ENCODE results near the gene ZNF74.
"Not testable (repeated sequence)": the region's sequence is repeated elsewhere in the genome, so short reads cannot be mapped to it uniquely, and the experiment has no call there.

ZNF74 gene

GRCh38 chr22:20393705-20394476, at the start of gene ZNF74:
TSS of gene ZNF74 (plus strand) at chr22:20394151. CDS start at chr22:20394629, 478 bp downstream.
- peak; percentile 85 for DNase-seq (ENCODE audit: low spot score)

GRCh38 chr22:20346553-20346952, 47.4 kb upstream of the ZNF74 start:
- DNase-seq (ENCODE audit: low spot score): not testable (repeated sequence)

- DNase-seq (ENCODE audit: low spot score): not testable (repeated sequence)
Measured at GRCh38 chr22:20352536-20352935, 41.4 kb upstream of the ZNF74 start.

- no peak for DNase-seq (ENCODE audit: low spot score)
Measured at GRCh38 chr22:20354238-20354975, 39.5 kb upstream of the ZNF74 start.

- DNase-seq (ENCODE audit: low spot score): not testable (repeated sequence)
Measured at GRCh38 chr22:20355939-20356636, 37.9 kb upstream of the ZNF74 start.

DNA sequence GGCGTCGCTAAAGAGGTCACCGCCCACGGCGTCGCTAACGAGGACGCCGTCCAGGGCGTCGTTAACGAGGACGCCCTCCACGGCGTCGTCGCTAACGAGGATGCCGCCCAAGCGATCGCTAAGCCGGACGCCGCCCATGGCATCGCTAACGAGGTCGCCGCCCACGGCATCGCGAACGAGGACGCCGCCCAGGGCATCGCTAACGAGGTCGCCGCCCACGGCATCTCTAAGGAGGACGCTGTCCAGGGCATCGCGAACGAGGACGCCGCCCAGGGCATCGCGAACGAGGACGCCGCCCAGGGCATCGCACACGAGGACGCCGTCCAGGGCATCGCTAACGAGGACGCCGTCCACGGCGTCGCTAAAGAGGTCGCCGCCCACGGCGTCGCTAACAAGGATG, 37.0 kb upstream of the ZNF74 start:
- DNase-seq (ENCODE audit: low spot score): not testable (repeated sequence)

GRCh38 chr22:20357967-20358366, 36.0 kb upstream of the ZNF74 start:
- DNase-seq (ENCODE audit: low spot score): not testable (repeated sequence)

DNA sequence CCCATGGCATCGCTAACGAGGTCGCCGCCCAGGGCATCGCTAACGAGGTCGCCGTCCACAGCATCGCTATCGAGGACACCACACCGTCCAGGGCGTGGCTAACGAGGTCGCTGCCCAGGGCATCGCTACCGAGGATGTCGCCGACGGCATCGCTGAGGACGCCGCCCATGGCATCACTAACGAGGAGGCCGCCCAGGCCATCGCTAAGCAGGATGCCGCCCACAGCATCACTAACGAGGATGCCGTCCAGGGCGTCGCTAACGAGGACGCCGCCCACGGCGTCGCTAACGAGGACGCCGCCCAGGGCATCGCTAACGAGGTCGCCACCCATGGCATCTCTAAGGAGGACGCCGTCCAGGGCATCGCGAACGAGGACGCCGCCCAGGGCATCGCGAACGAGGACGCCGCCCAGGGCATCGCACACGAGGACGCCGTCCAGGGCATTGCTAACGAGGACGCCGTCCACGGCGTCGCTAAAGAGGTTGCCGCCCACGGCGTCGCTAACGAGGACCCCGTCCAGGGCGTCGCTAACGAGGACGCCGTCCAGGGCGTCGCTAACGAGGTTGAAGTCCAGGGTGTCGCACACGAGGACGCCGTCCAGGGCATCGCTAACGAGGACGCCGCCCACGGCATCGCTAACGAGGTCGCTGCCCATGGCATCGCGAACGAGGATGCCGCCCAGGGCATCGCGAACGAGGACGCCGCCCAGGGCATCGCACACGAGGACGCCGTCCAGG, 35.3 kb upstream of the ZNF74 start:
- DNase-seq (ENCODE audit: low spot score): not testable (repeated sequence)

DNA sequence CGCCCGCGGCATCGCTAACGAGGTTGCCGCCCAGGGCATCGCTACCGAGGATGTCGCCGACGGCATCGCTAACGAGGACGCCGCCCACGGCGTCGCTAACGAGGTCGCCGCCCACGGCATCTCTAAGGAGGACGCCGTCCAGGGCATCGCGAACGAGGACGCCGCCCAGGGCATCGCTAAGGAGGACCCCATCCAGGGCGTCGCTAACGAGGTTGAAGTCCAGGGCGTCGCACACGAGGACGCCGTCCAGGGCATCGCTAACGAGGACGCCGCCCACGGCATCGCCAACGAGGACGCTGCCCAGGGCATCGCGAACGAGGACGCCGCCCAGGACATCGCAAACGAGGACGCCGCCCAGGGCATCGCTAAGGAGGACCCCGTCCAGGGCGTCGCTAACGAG, 33.7 kb upstream of the ZNF74 start:
- DNase-seq (ENCODE audit: low spot score): not testable (repeated sequence)

DNA sequence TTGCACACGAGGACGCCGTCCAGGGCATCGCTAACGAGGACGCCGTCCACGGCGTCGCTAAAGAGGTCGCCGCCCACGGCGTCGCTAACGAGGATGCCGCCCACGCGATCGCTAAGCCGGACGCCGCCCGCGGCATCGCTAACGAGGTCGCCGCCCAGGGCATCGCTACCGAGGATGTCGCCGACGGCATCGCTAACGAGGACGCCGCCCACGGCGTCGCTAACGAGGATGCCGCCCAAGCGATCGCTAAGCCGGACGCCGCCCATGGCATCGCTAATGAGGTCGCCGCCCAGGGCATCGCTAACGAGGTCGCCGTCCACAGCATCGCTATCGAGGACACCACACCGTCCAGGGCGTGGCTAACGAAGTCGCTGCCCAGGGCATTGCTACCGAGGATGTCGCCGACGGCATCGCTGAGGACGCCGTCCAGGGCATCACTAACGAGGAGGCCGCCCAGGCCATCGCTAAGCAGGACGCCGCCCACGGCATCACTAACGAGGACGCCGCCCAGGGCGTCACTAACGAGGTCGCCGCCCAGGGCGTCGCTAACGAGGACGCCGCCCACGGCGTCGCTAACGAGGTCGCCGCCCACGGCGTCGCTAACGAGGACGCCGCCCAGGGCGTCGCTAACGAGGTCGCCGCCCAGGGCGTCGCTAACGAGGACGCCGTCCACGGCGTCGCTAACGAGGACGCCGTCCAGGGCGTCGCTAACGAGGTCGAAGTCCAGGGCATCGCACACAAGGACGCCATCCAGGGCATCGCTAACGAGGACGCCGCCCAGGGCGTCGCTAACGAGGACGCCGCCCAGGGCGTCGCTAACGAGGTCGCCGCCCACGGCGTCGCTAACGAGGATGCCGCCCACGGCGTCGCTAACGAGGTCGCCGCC, 32.8 kb upstream of the ZNF74 start:
- DNase-seq (ENCODE audit: low spot score): not testable (repeated sequence)

DNA sequence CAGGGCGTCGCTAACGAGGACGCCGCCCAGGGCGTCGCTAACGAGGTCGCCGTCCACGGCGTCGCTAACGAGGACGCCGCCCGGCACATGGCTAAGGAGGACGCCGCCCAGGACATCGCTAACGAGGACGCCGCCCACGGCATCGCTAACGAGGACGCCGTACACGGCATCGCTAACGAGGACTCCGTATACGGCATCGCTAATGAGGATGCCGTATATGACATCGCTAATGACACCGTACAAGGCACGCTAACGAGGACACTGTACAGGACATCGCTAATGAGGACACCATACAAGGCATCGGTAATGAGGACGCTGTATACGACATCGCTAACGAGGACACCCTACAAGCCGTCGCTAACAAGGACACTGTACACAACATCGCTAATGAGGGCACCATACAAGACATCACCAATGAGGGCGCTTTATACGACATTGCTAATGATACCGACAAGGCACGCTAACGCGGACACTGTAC, 32.2 kb upstream of the ZNF74 start:
- not testable (repeated sequence) for DNase-seq (ENCODE audit: low spot score)

DNA sequence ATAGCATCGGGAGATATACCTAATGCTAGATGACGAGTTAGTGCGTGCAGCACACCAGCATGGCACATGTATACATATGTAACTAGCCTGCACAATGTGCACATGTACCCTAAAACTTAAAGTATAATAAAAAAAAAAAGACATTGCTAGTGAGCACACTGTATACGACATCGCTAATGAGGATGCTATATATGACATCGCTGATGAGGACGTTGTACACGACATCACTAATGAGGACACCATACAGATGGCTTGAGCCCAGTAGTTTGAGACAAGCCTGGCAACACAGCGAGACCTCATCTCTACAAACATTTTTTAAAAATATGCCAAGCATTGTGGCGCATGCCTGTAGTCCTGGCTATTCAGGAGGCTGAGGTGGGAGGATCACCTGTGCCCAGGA, 31.5 kb upstream of the ZNF74 start:
- DNase-seq (ENCODE audit: low spot score): not testable (repeated sequence)

GRCh38 chr22:20364335-20365260, 29.4 kb upstream of the ZNF74 start:
- DNase-seq (ENCODE audit: low spot score): not testable (repeated sequence)

- DNase-seq (ENCODE audit: low spot score): not testable (repeated sequence)
Measured at GRCh38 chr22:20366841-20367240, 27.1 kb upstream of the ZNF74 start.

- not testable (repeated sequence) for DNase-seq (ENCODE audit: low spot score)
Measured at GRCh38 chr22:20368875-20369274, 25.1 kb upstream of the ZNF74 start.

GRCh38 chr22:20371687-20372086, 22.3 kb upstream of the ZNF74 start:
- DNase-seq (ENCODE audit: low spot score): not testable (repeated sequence)

DNA sequence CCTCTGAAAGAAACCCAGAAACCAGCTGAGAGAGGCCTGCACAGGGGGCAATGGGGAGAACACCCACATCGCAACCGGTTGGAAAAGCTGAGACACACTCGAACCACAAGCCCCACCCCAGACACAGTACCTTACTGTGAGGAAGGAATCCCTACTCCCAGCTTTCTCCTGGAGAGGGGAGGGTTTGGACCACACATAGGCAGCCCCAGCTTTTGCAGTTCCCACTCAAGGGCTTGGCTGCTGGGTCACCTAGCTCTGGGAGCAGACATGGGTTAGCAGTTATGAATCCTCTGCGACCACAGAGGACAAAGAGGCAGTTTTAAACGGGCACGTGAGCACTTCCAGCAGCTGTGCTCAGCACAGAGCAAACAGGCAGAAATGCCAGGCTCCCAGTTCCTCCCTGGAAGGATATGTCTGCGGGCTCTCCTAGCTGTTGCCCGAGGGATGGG, 21.5 kb upstream of the ZNF74 start:
- peak; percentile 37 for DNase-seq (ENCODE audit: low spot score)

GRCh38 chr22:20373195-20373706, 20.7 kb upstream of the ZNF74 start:
- DNase-seq (ENCODE audit: low spot score): not testable (repeated sequence)

DNA sequence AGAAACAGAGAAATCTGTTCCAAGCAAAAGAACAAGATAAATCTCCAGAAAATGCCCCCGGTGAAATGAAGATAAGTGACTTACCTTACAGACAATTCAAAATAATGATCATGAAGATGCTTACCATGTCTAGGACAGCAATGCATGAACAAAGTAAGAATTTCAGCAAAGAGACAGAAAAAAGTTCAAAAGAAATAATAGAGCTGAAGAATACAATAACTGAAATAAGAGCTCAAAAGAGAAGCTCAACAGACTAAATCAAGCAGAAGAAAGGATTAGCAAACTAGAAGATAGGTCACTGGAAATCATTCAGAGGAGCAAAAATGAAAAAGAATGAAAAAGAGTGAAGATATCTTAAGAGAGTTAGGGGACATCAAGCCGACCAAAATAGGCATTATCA, 19.8 kb upstream of the ZNF74 start:
- not testable (repeated sequence) for DNase-seq (ENCODE audit: low spot score)
